Spinal cord (tissue), 4 donors: ENCODE data around the gene SLC1A6. TPM values are rescaled to one million over a fixed set of nuclear protein-coding genes. Genes with fewer than 3 reads are reported as not detected.

ENCODE experiments used
- polyA plus RNA-seq, 2 donors: library from polyadenylated mRNA; unstranded; fragments of 120-200 nt; gene quantifications; one replicate each; pipeline ENCODE4 v1.2.1, GENCODE V29; 2013; ENCODE audit not compliant: insufficient read length in 2 of 2
- total RNA-seq, 2 donors: library from RNA; depleted of rRNA in 1 of 2; stranded (reverse); fragments of 120-200 nt in 1 of 2; fragments of >200 nt in 1 of 2; gene quantifications; one replicate each; pipeline versions ENCODE4 v1.2.3 to v1.2.4, GENCODE V29; 2013 to 2014

The SLC1A6 gene
- total and polyA plus RNA-seq, 4 donors = 9.6 to 64.6 (median 42.3) TPM

Other genes with a start within 250 kb of the SLC1A6 start
- gene ADGRE2, start 201.3 kb downstream of the SLC1A6 start, total RNA-seq = 1 to 10 TPM in 1 of 2 donors, under 1 TPM in 1; 0.33 to 1.3 TPM
- under 1 TPM; 0.38 to 0.81 TPM for gene ADGRE2, start 201.3 kb downstream of the SLC1A6 start, polyA plus RNA-seq
- gene OR7A5, start 144.7 kb downstream of the SLC1A6 start, total RNA-seq = under 1 TPM in 1 of 2 donors, not detected in 1; 0.39 TPM
- gene OR7A5, start 144.7 kb downstream of the SLC1A6 start, polyA plus RNA-seq = under 1 TPM in 1 of 2 donors, not detected in 1; 0.11 TPM
- gene OR7C1, start 144.7 kb downstream of the SLC1A6 start, total RNA-seq = under 1 TPM; 0.10 to 0.83 TPM
- under 1 TPM; 0.14 to 0.36 TPM for gene OR7C1, start 144.7 kb downstream of the SLC1A6 start, polyA plus RNA-seq
- not detected for gene OR7A10, start 130.9 kb downstream of the SLC1A6 start, total RNA-seq
- gene OR7A10, start 130.9 kb downstream of the SLC1A6 start, polyA plus RNA-seq = not detected
- gene OR7A17, start 93.7 kb downstream of the SLC1A6 start, total RNA-seq = not detected
- under 1 TPM in 1 of 2 donors, not detected in 1; 0.12 TPM for gene OR7A17, start 93.7 kb downstream of the SLC1A6 start, polyA plus RNA-seq
- not detected for gene OR7C2, start 38.4 kb downstream of the SLC1A6 start, total RNA-seq
- gene OR7C2, start 38.4 kb downstream of the SLC1A6 start, polyA plus RNA-seq = not detected
- gene CASP14, start 69.6 kb upstream of the SLC1A6 start, total RNA-seq = not detected
- not detected for gene CASP14, start 69.6 kb upstream of the SLC1A6 start, polyA plus RNA-seq
- not detected for gene OR1I1, start 102.3 kb upstream of the SLC1A6 start, total RNA-seq
- under 1 TPM; 0.05 to 0.09 TPM for gene OR1I1, start 102.3 kb upstream of the SLC1A6 start, polyA plus RNA-seq
- gene SYDE1, start 127.5 kb upstream of the SLC1A6 start, total RNA-seq = 10 to 100 TPM in 1 of 2 donors, 1 to 10 TPM in 1; 6.8 to 19.6 TPM
- 10 to 100 TPM; 10.6 to 13.7 TPM for gene SYDE1, start 127.5 kb upstream of the SLC1A6 start, polyA plus RNA-seq
- 10 to 100 TPM; 34.9 to 38.2 TPM for gene NOTCH3, start 221.1 kb upstream of the SLC1A6 start, total RNA-seq
- gene NOTCH3, start 221.1 kb upstream of the SLC1A6 start, polyA plus RNA-seq = 10 to 100 TPM; 74.7 to 76.3 TPM